ENCODE measurements around the gene SPG7.

GRCh38 chr16:89583197-89583894 lies 75.1 kb downstream of the SPG7 start:
- TF ChIP-seq POLR2A (IDR thresholded peaks at IDR 0.05; ENCODE audit: low read depth, low read length) (no peak), TAF1 (IDR thresholded peaks at IDR 0.05; ENCODE audit: low read depth, low read length) (no peak)
